Measurements from ENCODE around the gene DUS4L. TPM values are rescaled to one million over a fixed set of nuclear protein-coding genes. Genes with fewer than 3 reads are reported as not detected.

Gene DUS4L
- total RNA-seq, 1 experiment from 2014 or later, result 9.1 TPM

DNA sequence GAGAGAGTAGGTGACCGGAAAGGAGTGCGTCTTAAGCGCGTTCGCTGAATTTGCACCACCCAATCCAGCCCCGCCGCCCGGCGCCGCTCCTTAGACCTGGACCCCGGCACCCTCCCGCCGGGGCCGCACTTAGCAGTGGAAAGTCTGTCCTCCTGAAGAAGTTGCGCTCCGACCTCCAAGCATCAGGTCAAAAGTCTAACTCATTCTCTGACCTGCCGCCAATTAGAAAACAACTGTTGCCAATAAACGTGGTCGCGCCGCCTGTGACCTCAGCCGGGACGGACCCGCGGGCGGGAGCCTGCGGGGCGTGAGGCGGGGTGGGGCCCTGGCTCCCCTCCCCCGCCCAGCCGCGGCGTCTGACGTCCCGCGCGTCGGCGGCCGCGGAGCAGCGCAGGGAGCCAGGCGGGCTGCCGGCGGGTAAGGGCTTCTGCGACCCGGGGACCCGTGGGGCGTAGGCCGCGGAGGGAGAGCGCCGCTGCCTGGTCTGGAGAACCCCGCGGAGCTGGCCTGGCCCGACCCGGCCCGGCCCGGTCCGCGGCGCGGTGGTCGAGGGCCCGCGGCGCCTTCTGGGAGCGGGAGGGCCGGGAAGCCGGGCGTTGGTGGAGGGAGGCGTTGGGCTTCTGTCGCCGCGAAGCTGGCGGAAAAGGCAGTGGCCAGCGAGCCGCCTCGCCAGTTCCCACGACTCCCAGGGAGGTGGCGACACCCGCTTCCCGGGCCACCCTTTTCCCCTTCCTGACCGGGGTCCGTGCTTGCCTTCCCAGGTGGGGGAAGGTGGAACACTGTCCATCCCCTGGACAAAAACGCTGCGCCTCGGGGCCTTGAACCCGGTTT is 16.3 kb downstream of the DUS4L start, which contains the start of gene BCAP29:
Gene BCAP29 (plus strand): TSS at position 362 of the 831 bp plus-strand sequence. CDS start 527 bp downstream, outside the sequence.
- in situ Hi-C loops (cut with HindIII; ENCODE audit: low pct_unique_long_range_greater_than_20kb, low sequenced_read_pairs) (no loop called here), intact Hi-C loops (cut with micrococcal nuclease; ENCODE audit: unreplicated experiment) (no loop called here)
- DNase-seq (ENCODE audit: low read depth, low spot score) (no peak), ATAC-seq (peak; percentile 99)
- ChIA-PET POLR2A (interaction anchor here (0.6 kb wide), 1 partner anchor 412 kb away, joined by 10 read pairs; no protein-coding TSS in a partner anchor), CTCF (no interaction called here)
- BruUV-seq (replicated peaks), result no TSS peak
- Histone ChIP-seq H3K4me3 (ENCODE audit: low read depth in 2 of 2, low read length in 2 of 2) (peak within 1 kb of the TSS; percentile 94 to 95), H3K27me3 (ENCODE audit: control insufficient read depth, insufficient read depth, low read length) (no peaks in the 10 kb centered on the region), H3K36me3 (ENCODE audit: control insufficient read depth, insufficient read depth, low read length) (peaks cover 15% of the 10 kb centered on the region), H3K9me3 (ENCODE audit: control insufficient read depth, insufficient read depth, low read depth, low read length) (no peaks in the 10 kb centered on the region), H3K4me1 (ENCODE audit: control insufficient read depth, insufficient read depth, low read length) (peaks cover 12% of the 10 kb centered on the region), H3K27ac (ENCODE audit: low read length) (peak within 1 kb of the TSS; percentile 96)
- peak; percentile 90 for TF ChIP-seq POLR2AphosphoS5 (IDR thresholded peaks at IDR 0.05; ENCODE audit: low read depth, low read length)
- TF ChIP-seq, protein P1, sequence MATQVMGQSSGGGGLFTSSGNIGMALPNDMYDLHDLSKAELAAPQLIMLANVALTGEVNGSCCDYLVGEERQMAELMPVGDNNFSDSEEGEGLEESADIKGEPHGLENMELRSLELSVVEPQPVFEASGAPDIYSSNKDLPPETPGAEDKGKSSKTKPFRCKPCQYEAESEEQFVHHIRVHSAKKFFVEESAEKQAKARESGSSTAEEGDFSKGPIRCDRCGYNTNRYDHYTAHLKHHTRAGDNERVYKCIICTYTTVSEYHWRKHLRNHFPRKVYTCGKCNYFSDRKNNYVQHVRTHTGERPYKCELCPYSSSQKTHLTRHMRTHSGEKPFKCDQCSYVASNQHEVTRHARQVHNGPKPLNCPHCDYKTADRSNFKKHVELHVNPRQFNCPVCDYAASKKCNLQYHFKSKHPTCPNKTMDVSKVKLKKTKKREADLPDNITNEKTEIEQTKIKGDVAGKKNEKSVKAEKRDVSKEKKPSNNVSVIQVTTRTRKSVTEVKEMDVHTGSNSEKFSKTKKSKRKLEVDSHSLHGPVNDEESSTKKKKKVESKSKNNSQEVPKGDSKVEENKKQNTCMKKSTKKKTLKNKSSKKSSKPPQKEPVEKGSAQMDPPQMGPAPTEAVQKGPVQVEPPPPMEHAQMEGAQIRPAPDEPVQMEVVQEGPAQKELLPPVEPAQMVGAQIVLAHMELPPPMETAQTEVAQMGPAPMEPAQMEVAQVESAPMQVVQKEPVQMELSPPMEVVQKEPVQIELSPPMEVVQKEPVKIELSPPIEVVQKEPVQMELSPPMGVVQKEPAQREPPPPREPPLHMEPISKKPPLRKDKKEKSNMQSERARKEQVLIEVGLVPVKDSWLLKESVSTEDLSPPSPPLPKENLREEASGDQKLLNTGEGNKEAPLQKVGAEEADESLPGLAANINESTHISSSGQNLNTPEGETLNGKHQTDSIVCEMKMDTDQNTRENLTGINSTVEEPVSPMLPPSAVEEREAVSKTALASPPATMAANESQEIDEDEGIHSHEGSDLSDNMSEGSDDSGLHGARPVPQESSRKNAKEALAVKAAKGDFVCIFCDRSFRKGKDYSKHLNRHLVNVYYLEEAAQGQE (IDR thresholded peaks at IDR 0.05; ENCODE audit: insufficient read depth in 1 of 2, low read depth in 2 of 2, low read length in 1 of 2), result no peak; a peak in 1 of 4 replicates
- TF ChIP-seq, protein P2, sequence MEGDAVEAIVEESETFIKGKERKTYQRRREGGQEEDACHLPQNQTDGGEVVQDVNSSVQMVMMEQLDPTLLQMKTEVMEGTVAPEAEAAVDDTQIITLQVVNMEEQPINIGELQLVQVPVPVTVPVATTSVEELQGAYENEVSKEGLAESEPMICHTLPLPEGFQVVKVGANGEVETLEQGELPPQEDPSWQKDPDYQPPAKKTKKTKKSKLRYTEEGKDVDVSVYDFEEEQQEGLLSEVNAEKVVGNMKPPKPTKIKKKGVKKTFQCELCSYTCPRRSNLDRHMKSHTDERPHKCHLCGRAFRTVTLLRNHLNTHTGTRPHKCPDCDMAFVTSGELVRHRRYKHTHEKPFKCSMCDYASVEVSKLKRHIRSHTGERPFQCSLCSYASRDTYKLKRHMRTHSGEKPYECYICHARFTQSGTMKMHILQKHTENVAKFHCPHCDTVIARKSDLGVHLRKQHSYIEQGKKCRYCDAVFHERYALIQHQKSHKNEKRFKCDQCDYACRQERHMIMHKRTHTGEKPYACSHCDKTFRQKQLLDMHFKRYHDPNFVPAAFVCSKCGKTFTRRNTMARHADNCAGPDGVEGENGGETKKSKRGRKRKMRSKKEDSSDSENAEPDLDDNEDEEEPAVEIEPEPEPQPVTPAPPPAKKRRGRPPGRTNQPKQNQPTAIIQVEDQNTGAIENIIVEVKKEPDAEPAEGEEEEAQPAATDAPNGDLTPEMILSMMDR (IDR thresholded peaks at IDR 0.05), result peak; percentile 34
- TF ChIP-seq SIN3A (IDR thresholded peaks at IDR 0.05; ENCODE audit: borderline replicate concordance, insufficient read depth, low read depth, low read length), result peak; percentile 91; the same call in 1 of the 2 replicates
- 0 out of 2 replicates have a peak, but pooled peaks have one; percentile 20 for TF ChIP-seq TCF7L2 (IDR thresholded peaks at IDR 0.05; ENCODE audit: low read depth, low read length)

DNA sequence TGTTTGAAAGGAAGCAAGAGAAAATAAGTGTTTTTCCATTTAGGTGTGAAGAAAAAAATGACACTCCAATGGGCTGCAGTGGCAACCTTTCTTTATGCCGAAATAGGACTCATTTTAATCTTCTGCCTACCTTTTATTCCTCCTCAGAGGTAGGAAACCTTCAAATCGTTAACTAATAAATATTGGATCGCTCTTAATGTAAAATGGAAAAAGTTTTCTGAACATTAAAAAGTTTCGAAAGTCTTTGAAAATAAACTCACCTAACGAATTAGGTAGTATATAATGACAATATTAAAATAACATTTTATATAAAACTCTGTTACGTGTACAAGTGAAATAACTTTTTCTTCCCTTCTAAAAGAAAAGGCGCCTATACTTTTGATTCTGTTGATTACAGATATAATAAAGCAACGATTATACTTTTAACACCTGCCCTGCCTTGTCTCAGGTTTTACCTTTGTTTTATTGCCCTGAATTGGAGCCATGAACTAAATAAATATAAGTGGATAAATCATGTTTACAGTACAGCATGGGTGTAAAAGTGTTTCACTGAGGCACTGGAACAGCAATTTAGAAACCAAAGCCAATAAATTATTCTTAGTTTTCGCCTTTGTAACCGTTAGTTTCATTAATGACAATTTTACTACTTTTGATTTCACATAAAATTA is 17.1 kb downstream of the DUS4L start:
- no peaks in the 10 kb centered on the region for H3K27me3 ChIP-seq (ENCODE audit: control insufficient read depth, insufficient read depth, low read length)
- ChIA-PET POLR2A (interaction anchor here (0.6 kb wide), 1 partner anchor 413 kb away, joined by 10 read pairs; no protein-coding TSS in a partner anchor), CTCF (no interaction called here)
- H3K36me3 ChIP-seq (ENCODE audit: control insufficient read depth, insufficient read depth, low read length), result peaks cover 17% of the 10 kb centered on the region
- intact Hi-C loops (cut with micrococcal nuclease; ENCODE audit: unreplicated experiment) (no loop called here), in situ Hi-C loops (cut with HindIII; ENCODE audit: low pct_unique_long_range_greater_than_20kb, low sequenced_read_pairs) (no loop called here)
- TF ChIP-seq SIN3A (IDR thresholded peaks at IDR 0.05; ENCODE audit: borderline replicate concordance, insufficient read depth, low read depth, low read length), result no peak
- TF ChIP-seq, protein P1 (IDR thresholded peaks at IDR 0.05; ENCODE audit: insufficient read depth in 1 of 2, low read depth in 2 of 2, low read length in 1 of 2), result no peak
- TF ChIP-seq, protein P2 (IDR thresholded peaks at IDR 0.05), result peak; percentile 3
- peak overlapping the region; percentile 94 to 95 for H3K4me3 ChIP-seq (ENCODE audit: low read depth in 2 of 2, low read length in 2 of 2)
- peaks cover 12% of the 10 kb centered on the region for H3K4me1 ChIP-seq (ENCODE audit: control insufficient read depth, insufficient read depth, low read length)
- H3K9me3 ChIP-seq (ENCODE audit: control insufficient read depth, insufficient read depth, low read depth, low read length), result no peaks in the 10 kb centered on the region
- H3K27ac ChIP-seq (ENCODE audit: low read length), result peak overlapping the region; percentile 96
- DNase-seq (ENCODE audit: low read depth, low spot score) (no peak), ATAC-seq (no peak)
- BruUV-seq (replicated peaks), result TSS peak; percentile 69
